Activated CD8-positive, alpha-beta T cell treated with anti-CD3 and anti-CD28 coated beads for 36 hours (primary cell): Measurements from ENCODE around the gene BTBD2. TPM values are rescaled to one million over a fixed set of nuclear protein-coding genes. Genes with fewer than 3 reads are reported as not detected.

Source experiments
- ATAC-seq: fragments of 200-7000 bp; cut with Tn5 transposase; one replicate; pipeline ENCODE4 v1.10.0; 2021; ENCODE audit warnings: mild to moderate bottlenecking, moderate library complexity
- CTCF ChIA-PET: fragments of 350-600 bp; sonication (Branson Sonifier 250); formaldehyde crosslinking; loops from one replicate; lab custom pipeline; 2021; ENCODE audit warnings: antibody characterized with exemption; lab: Charles Lee
- POLR2A ChIA-PET: fragments of 350-600 bp; sonication (Branson Sonifier 250); formaldehyde crosslinking; loops from one replicate; lab custom pipeline; 2021; ENCODE audit warnings: antibody characterized with exemption; lab: Charles Lee
- DNase-seq: peaks from one replicate; pipeline ENCODE4 v3.0.0-alpha.2; 2020
- H3K27ac Mint-ChIP-seq: one replicate; pipeline ENCODE4 v1.8.0; 2021; ENCODE audit warnings: mild to moderate bottlenecking, mixed read lengths
- H3K27me3 Mint-ChIP-seq: one replicate; pipeline ENCODE4 v1.8.0; 2021; ENCODE audit warnings: mixed read lengths
- H3K36me3 Mint-ChIP-seq: one replicate; pipeline ENCODE4 v1.8.0; 2021; ENCODE audit warnings: low read depth, mixed read lengths
- H3K4me1 Mint-ChIP-seq: one replicate; pipeline ENCODE4 v1.8.0; 2021; ENCODE audit warnings: low read depth, mixed read lengths
- H3K4me3 Mint-ChIP-seq: one replicate; pipeline ENCODE4 v1.8.0; 2021; ENCODE audit warnings: mild to moderate bottlenecking, moderate library complexity, mixed read lengths
- H3K9me3 Mint-ChIP-seq: one replicate; pipeline ENCODE4 v1.8.0; 2021; ENCODE audit warnings: mixed read lengths
- CTCF ChIP-seq: fragments of 200-600 bp; IDR thresholded peaks from one replicate; pipeline ENCODE4 v1.8.0; 2022; ENCODE audit warnings: antibody characterized with exemption, mild to moderate bottlenecking
- intact Hi-C: fragments of 100-400 bp; cut with micrococcal nuclease; formaldehyde crosslinking; loops from one replicate; pipeline ENCODE4 v1.10.0; 2022
- total RNA-seq, 2 experiments: library from RNA; stranded (reverse); gene quantifications; one replicate each; pipeline ENCODE4 v1.2.3, GENCODE V29; 2021

BTBD2 gene
- total RNA-seq, 2 experiments from 2014 or later, result 36.5 to 44.6 TPM

DNA sequence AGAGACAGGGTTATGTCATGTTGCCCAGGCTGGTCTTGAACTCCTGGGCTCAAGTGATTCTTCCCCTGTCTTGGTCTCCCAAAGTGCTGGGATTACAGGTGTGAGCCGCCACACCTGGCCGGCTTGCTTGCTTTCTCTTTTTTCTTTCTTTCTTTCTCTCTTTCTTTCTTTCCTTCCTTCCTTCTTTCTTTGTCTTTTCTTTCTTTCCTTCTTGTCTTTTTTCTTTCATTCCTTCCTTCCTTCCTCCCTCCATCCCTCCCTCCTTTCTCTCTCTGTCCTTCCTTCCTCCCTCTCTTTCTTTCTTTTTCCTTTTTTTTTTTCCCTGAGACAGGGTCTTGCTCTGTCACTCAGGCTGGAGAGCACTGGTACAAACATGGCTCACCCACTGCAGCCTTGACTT is 6.8 kb upstream of the BTBD2 start:
- no peak overlapping the region for H3K4me3 Mint-ChIP-seq
- TF ChIP-seq CTCF, result no peak
- ATAC-seq, result no peak
- H3K27me3 Mint-ChIP-seq, result no peaks in the 10 kb centered on the region
- H3K9me3 Mint-ChIP-seq, result peaks cover 3% of the 10 kb centered on the region
- H3K36me3 Mint-ChIP-seq, result peaks cover 1% of the 10 kb centered on the region
- POLR2A ChIA-PET, result interaction anchor here (1.0 kb wide), 1 partner anchor 68 kb away, joined by 3 read pairs; no protein-coding TSS in a partner anchor
- CTCF ChIA-PET, result interaction anchor here (0.9 to 6.5 kb wide), 3 partner anchors 13 to 101 kb away, joined by 3 to 25 read pairs (median 3); no protein-coding TSS in a partner anchor
- intact Hi-C loops, result loop anchor here (5.0 kb wide), 1 partner anchor 65 kb away; no protein-coding TSS in a partner anchor
- H3K4me1 Mint-ChIP-seq, result peaks cover 4% of the 10 kb centered on the region
- no peak overlapping the region for H3K27ac Mint-ChIP-seq
- no peak for DNase-seq

- ATAC-seq, result no peak
- Mint-ChIP-seq H3K27ac (no peak overlapping the region), H3K4me1 (peaks cover 4% of the 10 kb centered on the region), H3K9me3 (peaks cover 3% of the 10 kb centered on the region), H3K27me3 (no peaks in the 10 kb centered on the region), H3K4me3 (no peak overlapping the region), H3K36me3 (peaks cover 1% of the 10 kb centered on the region)
- DNase-seq, result no peak
- POLR2A ChIA-PET, result no interaction called here
- intact Hi-C loops, result loop anchor here (5.0 kb wide), 1 partner anchor 66 kb away; no protein-coding TSS in a partner anchor
- CTCF ChIA-PET, result interaction anchor here (2.8 to 6.5 kb wide), 2 partner anchors 12 to 48 kb away, joined by 14 to 25 read pairs; no protein-coding TSS in a partner anchor
- no peak for TF ChIP-seq CTCF
These were observed 6.1 kb upstream of the BTBD2 start for GRCh38 chr19:2021453-2022140.

- Mint-ChIP-seq H3K4me3 (no peak overlapping the region), H3K27me3 (no peaks in the 10 kb centered on the region), H3K4me1 (peaks cover 15% of the 10 kb centered on the region), H3K9me3 (no peaks in the 10 kb centered on the region), H3K36me3 (peaks cover 1% of the 10 kb centered on the region), H3K27ac (no peak overlapping the region)
- TF ChIP-seq CTCF, result no peak
- CTCF ChIA-PET, result interaction anchor here (1.0 to 6.5 kb wide), 8 partner anchors 15 to 153 kb away, joined by 3 to 25 read pairs (median 5); no protein-coding TSS in a partner anchor
- no peak for ATAC-seq
- intact Hi-C loops, result loop anchor here (5.0 kb wide), 1 partner anchor 49 kb away; no protein-coding TSS in a partner anchor
- POLR2A ChIA-PET, result no interaction called here
- DNase-seq, result no peak
These were observed 3.2 kb upstream of the BTBD2 start for GRCh38 chr19:2018752-2019151.

GRCh38 chr19:2016041-2016807 is 710 bp upstream of the BTBD2 start:
- peak; percentile 83 for ATAC-seq
- POLR2A ChIA-PET, result interaction anchor here (1.1 kb wide), 1 partner anchor 37 kb away, joined by 4 read pairs; no protein-coding TSS in a partner anchor

More at GRCh38 chr19:2016041-2016807, 710 bp upstream of the BTBD2 start:
- CTCF ChIA-PET, result interaction anchor here (1.3 to 1.4 kb wide), 2 partner anchors 88 to 140 kb away, joined by 3 read pairs; no protein-coding TSS in a partner anchor
- intact Hi-C loops, result loop anchor here (5.0 kb wide), 1 partner anchor 51 kb away; no protein-coding TSS in a partner anchor
- Mint-ChIP-seq H3K36me3 (peaks cover 8% of the 10 kb centered on the region), H3K27me3 (no peaks in the 10 kb centered on the region), H3K4me1 (peaks cover 20% of the 10 kb centered on the region), H3K27ac (no peak overlapping the region), H3K9me3 (no peaks in the 10 kb centered on the region), H3K4me3 (peak overlapping the region; percentile 69)
- DNase-seq, result peak; percentile 75
- TF ChIP-seq CTCF, result no peak
